ENCODE measurements around the gene FAXDC2. TPM values are rescaled to one million over a fixed set of nuclear protein-coding genes. Genes with fewer than 3 reads are reported as not detected.
A peak's percentile ranks its signal among the peaks of the same experiment; 100 is the strongest.

The FAXDC2 gene
- total RNA-seq, 4 donors from 2014 or later: 57.6 to 154 (median 75.8) TPM

- WGBS, 2 donors: 72 to 77% methylated on average over 2 of the region's 2 CpGs
These were observed 16.4 kb upstream of the FAXDC2 start for GRCh38 chr5:154866841-154867240.

DNA sequence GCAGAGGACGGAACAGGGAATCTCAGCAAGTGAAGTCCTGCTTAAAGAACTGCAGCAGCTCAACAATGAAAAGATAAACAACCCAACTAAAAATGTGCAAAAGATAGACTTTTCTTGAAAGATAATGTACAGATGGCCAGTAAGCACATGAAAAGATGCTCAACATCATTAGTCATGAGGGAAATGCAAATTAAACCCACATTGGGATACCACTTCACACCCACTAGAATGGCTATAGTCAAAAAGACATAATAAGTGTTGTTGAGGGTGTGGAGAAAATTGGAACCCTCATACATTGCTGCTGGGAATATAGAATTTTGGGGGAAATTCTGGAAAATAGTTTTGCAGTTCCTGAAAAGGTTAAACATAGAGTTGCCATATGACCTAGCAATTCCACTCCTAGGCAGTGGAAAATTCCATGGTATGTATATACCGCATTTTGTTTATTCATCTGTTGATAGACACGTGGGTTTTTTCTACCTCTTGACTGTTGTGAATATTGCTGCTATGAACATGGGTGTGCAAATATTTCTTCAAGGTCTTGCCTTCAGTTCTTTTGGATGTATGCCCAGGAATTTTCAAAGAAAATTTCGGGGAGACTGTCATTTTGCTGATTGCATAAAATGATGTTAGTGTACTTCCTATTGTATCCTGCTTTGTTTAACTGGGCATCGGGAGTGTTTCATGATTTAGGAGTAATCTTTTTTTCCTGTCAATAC, 15.2 kb upstream of the FAXDC2 start:
- no peak overlapping the region for H3K4me3 ChIP-seq
- no peak for TF ChIP-seq POLR2A (IDR thresholded peaks at IDR 0.05)
- TF ChIP-seq EP300 (IDR thresholded peaks at IDR 0.05): no peak
- TF ChIP-seq CTCF (IDR thresholded peaks at IDR 0.05): no peak
- 31 to 35% methylated on average over 5 of the region's 5 CpGs for WGBS, 2 donors
- no peaks in the 10 kb centered on the region for H3K27me3 ChIP-seq
- DNase-seq (ENCODE audit: low spot score in 2 of 2): no peak
- H3K27ac ChIP-seq: peak overlapping the region in 3 of 4 donors; percentile 21 to 60 (median 57)
- no peaks in the 10 kb centered on the region for H3K9me3 ChIP-seq
- H3K4me1 ChIP-seq: peaks cover 0 to 67% (median 19%) of the 10 kb centered on the region in 4 donors
- peaks cover 0 to 56% (median 4%) of the 10 kb centered on the region in 3 donors for H3K36me3 ChIP-seq

More at GRCh38 chr5:154866841-154867240, 16.4 kb upstream of the FAXDC2 start:
- Histone ChIP-seq H3K27me3 (no peaks in the 10 kb centered on the region), H3K36me3 (peaks cover 0 to 68% (median 4%) of the 10 kb centered on the region in 3 donors), H3K4me1 (peaks cover 0 to 57% (median 8%) of the 10 kb centered on the region in 4 donors), H3K27ac (peak overlapping the region in 2 of 4 donors; percentile 42 to 60), H3K9me3 (no peaks in the 10 kb centered on the region), H3K4me3 (no peak overlapping the region)
- TF ChIP-seq EP300 (IDR thresholded peaks at IDR 0.05) (no peak), CTCF (IDR thresholded peaks at IDR 0.05) (no peak), POLR2A (IDR thresholded peaks at IDR 0.05) (no peak)
- DNase-seq (ENCODE audit: low spot score in 2 of 2): no peak

DNA sequence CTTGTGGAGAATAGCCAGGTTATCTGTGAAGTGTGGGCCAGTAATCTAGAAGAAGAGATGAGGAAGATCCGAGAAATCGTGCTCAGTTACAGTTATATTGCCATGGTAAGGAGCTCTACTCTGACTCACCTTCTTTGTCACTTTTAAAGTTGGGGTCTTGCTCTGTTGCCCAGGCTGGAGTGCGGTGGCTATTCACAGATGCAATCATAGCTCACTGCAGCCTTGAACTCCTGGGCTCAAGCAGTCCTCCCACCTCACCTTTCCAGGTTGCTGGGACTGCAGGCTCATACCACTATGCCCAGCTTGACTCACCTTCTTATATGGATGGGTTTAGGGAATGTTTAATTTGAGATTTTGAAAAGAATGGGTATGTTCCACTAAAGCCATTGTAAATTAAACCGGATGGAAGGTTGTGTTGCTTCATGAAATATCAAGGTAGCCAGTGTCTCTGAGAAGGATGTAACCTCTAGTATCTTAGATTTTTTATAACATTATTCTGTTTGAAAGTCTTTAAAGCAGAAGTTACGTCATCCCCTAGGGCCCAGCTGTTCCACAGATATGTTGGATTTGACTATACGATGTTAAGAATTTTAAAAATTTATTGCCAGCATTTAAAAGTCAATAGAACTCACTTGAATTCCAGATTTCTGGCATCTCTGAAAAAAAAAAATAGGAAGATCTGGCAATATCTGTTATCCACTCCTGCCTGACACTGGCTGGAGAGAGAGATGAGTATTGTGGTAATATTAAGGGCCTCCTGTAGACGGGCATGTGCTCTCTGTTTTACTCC, 13.1 kb upstream of the FAXDC2 start:
- no peak overlapping the region for H3K4me3 ChIP-seq
- peaks cover 0 to 67% (median 23%) of the 10 kb centered on the region in 4 donors for H3K4me1 ChIP-seq
- peaks cover 0 to 43% (median 4%) of the 10 kb centered on the region in 3 donors for H3K36me3 ChIP-seq
- no peak for DNase-seq (ENCODE audit: low spot score in 2 of 2)
- no peaks in the 10 kb centered on the region for H3K27me3 ChIP-seq
- H3K9me3 ChIP-seq: no peaks in the 10 kb centered on the region
- peak overlapping the region in 2 of 4 donors; percentile 6 to 33 for H3K27ac ChIP-seq
- WGBS, 2 donors: 76 to 90% methylated on average over 7 of the region's 7 CpGs
- TF ChIP-seq POLR2A (IDR thresholded peaks at IDR 0.05) (no peak), CTCF (IDR thresholded peaks at IDR 0.05) (no peak), EP300 (IDR thresholded peaks at IDR 0.05) (no peak)

GRCh38 chr5:154862766-154863165, 12.4 kb upstream of the FAXDC2 start:
- no peak for DNase-seq (ENCODE audit: low spot score in 2 of 2)
- no peak for TF ChIP-seq EP300 (IDR thresholded peaks at IDR 0.05)
- no peaks in the 10 kb centered on the region for H3K9me3 ChIP-seq
- peak overlapping the region in 2 of 4 donors; percentile 6 to 41 for H3K27ac ChIP-seq
- H3K4me3 ChIP-seq: no peak overlapping the region
- WGBS, 2 donors: 76 to 80% methylated on average over 2 of the region's 2 CpGs
- peaks cover 0 to 62% (median 22%) of the 10 kb centered on the region in 4 donors for H3K4me1 ChIP-seq
- peaks cover 0 to 35% (median 4%) of the 10 kb centered on the region in 3 donors for H3K36me3 ChIP-seq
- no peaks in the 10 kb centered on the region for H3K27me3 ChIP-seq

DNA sequence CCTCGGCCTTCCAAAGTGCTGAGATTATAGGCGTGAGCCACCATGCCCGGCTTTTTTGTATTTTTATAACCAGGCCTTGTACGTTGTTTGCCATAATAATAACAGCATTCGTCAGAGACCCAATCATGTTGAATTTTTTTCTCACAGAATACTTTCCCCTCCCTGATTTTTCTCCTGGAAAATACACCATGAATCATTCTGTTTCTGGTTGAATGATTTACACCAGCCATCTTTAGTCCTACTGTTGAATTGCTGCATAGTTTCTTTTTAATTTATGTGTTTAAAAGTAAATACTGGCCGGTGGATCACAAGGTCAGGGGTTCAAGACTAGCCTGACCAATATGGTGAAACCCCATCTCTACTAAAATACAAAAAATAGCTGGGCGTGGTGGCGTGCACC, 11.5 kb upstream of the FAXDC2 start:
- Histone ChIP-seq H3K36me3 (peaks cover 0 to 31% (median 4%) of the 10 kb centered on the region in 3 donors), H3K27me3 (no peaks in the 10 kb centered on the region), H3K4me1 (peaks cover 0 to 60% (median 23%) of the 10 kb centered on the region in 4 donors), H3K27ac (no peak overlapping the region), H3K4me3 (peak overlapping the region in 1 of 4 donors; percentile 90), H3K9me3 (no peaks in the 10 kb centered on the region)
- no peak for DNase-seq (ENCODE audit: low spot score in 2 of 2)
- WGBS, 2 donors: 84 to 86% methylated on average over 8 of the region's 8 CpGs
- TF ChIP-seq EP300 (IDR thresholded peaks at IDR 0.05): no peak
- no peak for TF ChIP-seq CTCF (IDR thresholded peaks at IDR 0.05)
- no peak for TF ChIP-seq POLR2A (IDR thresholded peaks at IDR 0.05)
